Measurements from ENCODE around the gene COL27A1. TPM values are rescaled to one million over a fixed set of nuclear protein-coding genes. Genes with fewer than 3 reads are reported as not detected.

Gene COL27A1
- total and polyA plus RNA-seq, 2 experiments from 2014 or later: 10.5 to 18.0 TPM

DNA sequence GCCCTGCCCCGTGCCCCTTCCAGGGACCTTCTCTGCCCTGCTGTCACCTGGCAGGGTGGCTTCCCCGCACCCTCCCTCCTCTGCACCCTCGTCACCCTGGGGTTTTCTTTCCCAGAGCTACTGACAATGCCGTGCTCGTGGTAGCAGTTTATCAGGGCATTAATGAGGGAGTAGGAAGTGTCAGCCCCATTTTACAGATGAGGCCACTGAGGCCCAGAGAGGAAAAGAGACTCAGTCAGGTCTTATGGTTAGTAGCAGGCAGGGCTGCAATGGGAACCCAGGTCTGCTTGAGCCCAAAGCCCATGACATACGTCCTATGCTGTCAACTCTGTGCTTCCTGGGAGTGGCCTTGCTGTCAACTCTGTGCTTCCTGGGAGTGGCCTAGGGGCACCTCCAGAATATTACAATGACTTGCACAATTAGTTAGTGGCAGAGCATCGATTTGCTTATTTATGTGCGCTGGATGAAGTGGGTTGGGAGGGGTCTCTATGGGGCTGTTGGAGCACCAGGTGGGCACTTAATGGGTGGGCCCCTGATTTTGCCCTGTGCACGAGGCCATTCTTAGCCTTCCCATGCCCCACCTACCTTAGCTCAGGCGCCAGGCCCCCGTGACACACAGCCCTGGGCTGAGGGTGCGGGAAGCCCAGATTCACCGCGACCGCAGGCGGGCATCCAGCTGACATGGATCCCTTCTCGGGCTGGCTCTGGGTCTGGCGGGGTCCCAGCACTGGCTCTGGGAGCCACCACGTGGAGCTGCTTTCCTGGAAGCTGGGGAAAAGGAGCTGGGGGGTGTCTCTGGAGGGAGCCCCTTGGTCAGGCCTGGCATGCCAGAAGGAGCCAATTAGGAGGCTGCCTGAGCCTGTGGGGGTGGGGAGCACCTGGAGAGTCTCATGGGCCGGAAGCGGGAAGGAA lies 85.6 kb downstream of the COL27A1 start (continued):
- TF ChIP-seq, protein P1, sequence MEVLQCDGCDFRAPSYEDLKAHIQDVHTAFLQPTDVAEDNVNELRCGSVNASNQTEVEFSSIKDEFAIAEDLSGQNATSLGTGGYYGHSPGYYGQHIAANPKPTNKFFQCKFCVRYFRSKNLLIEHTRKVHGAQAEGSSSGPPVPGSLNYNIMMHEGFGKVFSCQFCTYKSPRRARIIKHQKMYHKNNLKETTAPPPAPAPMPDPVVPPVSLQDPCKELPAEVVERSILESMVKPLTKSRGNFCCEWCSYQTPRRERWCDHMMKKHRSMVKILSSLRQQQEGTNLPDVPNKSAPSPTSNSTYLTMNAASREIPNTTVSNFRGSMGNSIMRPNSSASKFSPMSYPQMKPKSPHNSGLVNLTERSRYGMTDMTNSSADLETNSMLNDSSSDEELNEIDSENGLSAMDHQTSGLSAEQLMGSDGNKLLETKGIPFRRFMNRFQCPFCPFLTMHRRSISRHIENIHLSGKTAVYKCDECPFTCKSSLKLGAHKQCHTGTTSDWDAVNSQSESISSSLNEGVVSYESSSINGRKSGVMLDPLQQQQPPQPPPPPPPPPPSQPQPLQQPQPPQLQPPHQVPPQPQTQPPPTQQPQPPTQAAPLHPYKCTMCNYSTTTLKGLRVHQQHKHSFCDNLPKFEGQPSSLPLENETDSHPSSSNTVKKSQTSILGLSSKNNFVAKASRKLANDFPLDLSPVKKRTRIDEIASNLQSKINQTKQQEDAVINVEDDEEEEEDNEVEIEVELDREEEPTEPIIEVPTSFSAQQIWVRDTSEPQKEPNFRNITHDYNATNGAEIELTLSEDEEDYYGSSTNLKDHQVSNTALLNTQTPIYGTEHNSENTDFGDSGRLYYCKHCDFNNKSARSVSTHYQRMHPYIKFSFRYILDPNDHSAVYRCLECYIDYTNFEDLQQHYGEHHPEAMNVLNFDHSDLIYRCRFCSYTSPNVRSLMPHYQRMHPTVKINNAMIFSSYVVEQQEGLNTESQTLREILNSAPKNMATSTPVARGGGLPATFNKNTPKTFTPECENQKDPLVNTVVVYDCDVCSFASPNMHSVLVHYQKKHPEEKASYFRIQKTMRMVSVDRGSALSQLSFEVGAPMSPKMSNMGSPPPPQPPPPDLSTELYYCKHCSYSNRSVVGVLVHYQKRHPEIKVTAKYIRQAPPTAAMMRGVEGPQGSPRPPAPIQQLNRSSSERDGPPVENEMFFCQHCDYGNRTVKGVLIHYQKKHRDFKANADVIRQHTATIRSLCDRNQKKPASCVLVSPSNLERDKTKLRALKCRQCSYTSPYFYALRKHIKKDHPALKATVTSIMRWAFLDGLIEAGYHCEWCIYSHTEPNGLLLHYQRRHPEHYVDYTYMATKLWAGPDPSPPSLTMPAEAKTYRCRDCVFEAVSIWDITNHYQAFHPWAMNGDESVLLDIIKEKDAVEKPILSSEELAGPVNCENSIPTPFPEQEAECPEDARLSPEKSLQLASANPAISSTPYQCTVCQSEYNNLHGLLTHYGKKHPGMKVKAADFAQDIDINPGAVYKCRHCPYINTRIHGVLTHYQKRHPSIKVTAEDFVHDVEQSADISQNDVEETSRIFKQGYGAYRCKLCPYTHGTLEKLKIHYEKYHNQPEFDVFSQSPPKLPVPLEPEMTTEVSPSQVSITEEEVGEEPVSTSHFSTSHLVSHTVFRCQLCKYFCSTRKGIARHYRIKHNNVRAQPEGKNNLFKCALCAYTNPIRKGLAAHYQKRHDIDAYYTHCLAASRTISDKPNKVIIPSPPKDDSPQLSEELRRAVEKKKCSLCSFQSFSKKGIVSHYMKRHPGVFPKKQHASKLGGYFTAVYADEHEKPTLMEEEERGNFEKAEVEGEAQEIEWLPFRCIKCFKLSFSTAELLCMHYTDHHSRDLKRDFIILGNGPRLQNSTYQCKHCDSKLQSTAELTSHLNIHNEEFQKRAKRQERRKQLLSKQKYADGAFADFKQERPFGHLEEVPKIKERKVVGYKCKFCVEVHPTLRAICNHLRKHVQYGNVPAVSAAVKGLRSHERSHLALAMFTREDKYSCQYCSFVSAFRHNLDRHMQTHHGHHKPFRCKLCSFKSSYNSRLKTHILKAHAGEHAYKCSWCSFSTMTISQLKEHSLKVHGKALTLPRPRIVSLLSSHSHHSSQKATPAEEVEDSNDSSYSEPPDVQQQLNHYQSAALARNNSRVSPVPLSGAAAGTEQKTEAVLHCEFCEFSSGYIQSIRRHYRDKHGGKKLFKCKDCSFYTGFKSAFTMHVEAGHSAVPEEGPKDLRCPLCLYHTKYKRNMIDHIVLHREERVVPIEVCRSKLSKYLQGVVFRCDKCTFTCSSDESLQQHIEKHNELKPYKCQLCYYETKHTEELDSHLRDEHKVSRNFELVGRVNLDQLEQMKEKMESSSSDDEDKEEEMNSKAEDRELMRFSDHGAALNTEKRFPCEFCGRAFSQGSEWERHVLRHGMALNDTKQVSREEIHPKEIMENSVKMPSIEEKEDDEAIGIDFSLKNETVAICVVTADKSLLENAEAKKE (CRISPR knock-in tag; IDR thresholded peaks at IDR 0.05): no peak
- TF ChIP-seq CREB1 (CRISPR knock-in tag; IDR thresholded peaks at IDR 0.05; ENCODE audit: low read depth): no peak

DNA sequence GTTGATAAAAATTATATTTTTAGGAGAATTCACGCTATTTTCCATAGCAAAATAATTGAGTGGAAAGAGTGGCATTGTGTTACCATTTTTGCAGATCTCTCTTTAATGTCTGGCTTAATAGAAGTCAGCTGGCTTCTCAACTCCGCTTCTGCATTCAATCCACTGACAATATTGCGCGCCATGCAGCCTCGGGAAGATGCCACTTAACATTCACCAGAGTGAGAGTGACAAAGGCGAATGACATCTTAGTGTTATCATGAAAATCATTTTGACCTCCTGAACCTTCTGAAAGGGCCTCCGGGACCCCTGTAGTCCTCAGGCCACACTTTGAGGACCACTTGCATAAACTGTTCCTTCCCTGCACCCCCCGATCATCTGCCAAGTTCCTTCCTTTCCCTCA lies 87.5 kb downstream of the COL27A1 start:
- Mint-ChIP-seq H3K27me3 (ENCODE audit: insufficient read depth, low read depth, poor library complexity) (peaks cover 10% of the 10 kb centered on the region), H3K27ac (no peak overlapping the region), H3K4me1 (peaks cover 24% of the 10 kb centered on the region), H3K9me3 (no peaks in the 10 kb centered on the region), H3K36me3 (ENCODE audit: low read depth) (no peaks in the 10 kb centered on the region; the same call in 2 of the 3 replicates), H3K4me3 (no peak overlapping the region)
- no peaks in the 10 kb centered on the region for H3K9me2 ChIP-seq (ENCODE audit: insufficient read depth)
- H3F3A ChIP-seq (replicated peaks; ENCODE audit: low read depth): no peaks in the 10 kb centered on the region
- no peaks in the 10 kb centered on the region for H3K36me3 ChIP-seq (ENCODE audit: insufficient read depth)
- no peaks in the 10 kb centered on the region for H4K20me1 ChIP-seq (replicated peaks; ENCODE audit: insufficient read depth)
- H3K4me2 ChIP-seq: no peak overlapping the region
- ATAC-seq (no peak), DNase-seq (ENCODE audit: low spot score) (no peak)
- no peak overlapping the region for H2AFZ ChIP-seq
- H3K27ac ChIP-seq (ENCODE audit: low read depth): no peak overlapping the region
- no peaks in the 10 kb centered on the region for H3K4me1 ChIP-seq (ENCODE audit: insufficient read depth)
- H3K4me3 ChIP-seq: no peak overlapping the region
- no peaks in the 10 kb centered on the region for H3K27me3 ChIP-seq (ENCODE audit: insufficient read depth)
- no peaks in the 10 kb centered on the region for H3K79me2 ChIP-seq (replicated peaks; ENCODE audit: insufficient read depth)
- TF ChIP-seq JUNB (IDR thresholded peaks at IDR 0.05; ENCODE audit: unreplicated experiment) (no peak), STAT1 (IDR thresholded peaks at IDR 0.05; ENCODE audit: unreplicated experiment) (no peak), EZH2phosphoT487 (IDR thresholded peaks at IDR 0.05; ENCODE audit: unreplicated experiment) (no peak), EZH2 (IDR thresholded peaks at IDR 0.05; ENCODE audit: low read depth, unreplicated experiment) (no peak), ZNF114 (CRISPR knock-in tag; IDR thresholded peaks at IDR 0.05) (no peak)
- TF ChIP-seq, protein P2, sequence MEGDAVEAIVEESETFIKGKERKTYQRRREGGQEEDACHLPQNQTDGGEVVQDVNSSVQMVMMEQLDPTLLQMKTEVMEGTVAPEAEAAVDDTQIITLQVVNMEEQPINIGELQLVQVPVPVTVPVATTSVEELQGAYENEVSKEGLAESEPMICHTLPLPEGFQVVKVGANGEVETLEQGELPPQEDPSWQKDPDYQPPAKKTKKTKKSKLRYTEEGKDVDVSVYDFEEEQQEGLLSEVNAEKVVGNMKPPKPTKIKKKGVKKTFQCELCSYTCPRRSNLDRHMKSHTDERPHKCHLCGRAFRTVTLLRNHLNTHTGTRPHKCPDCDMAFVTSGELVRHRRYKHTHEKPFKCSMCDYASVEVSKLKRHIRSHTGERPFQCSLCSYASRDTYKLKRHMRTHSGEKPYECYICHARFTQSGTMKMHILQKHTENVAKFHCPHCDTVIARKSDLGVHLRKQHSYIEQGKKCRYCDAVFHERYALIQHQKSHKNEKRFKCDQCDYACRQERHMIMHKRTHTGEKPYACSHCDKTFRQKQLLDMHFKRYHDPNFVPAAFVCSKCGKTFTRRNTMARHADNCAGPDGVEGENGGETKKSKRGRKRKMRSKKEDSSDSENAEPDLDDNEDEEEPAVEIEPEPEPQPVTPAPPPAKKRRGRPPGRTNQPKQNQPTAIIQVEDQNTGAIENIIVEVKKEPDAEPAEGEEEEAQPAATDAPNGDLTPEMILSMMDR (conservative IDR thresholded peaks at IDR 0.05; ENCODE audit: low read depth in 2 of 2): no peak

All from GM23338 (cell line).